Spleen (tissue), 7 donors: ENCODE measurements around the gene SULT1A2.
"Not testable (repeated sequence)": the region's sequence is repeated elsewhere in the genome, so short reads cannot be mapped to it uniquely, and the experiment has no call there.

Source experiments
- POLR2A ChIP-seq, 3 donors: fragments of 450-650 bp; IDR thresholded peaks; one replicate each; pipeline ENCODE4 v1.5.1; 2017; ENCODE audit warnings: antibody characterized with exemption in 3 of 3, mild to moderate bottlenecking in 1 of 3
- POLR2AphosphoS5 ChIP-seq, 3 donors: sonication (generic); formaldehyde crosslinking; IDR thresholded peaks; one replicate each; pipeline ENCODE4 v1.5.1; 2017; ENCODE audit warnings: antibody characterized with exemption in 3 of 3
- TF ChIP-seq, protein P1 (sequence below), 11 experiments: fragments of 200-600 bp in 7 of 11; fragments of 450-650 bp in 4 of 11; sonication (generic) in 4 of 11; IDR thresholded peaks in 8 of 11; conservative IDR thresholded peaks in 3 of 11; 1 replicate in 7 of 11; 2 replicates in 4 of 11; pipeline versions ENCODE4 v1.4.0 to v1.8.0; 2016 to 2021; ENCODE audit warnings: antibody characterized with exemption in 11 of 11, inconsistent platforms in 4 of 11, mild to moderate bottlenecking in 1 of 11
- donor health status: DM: no; HTN: no; CAD: no; lungs with moderate emphysema.
- donor health status: DM: no; HTN: no; CAD: no.
- donor health status: DM: no; HTN: no; CAD: no.

DNA sequence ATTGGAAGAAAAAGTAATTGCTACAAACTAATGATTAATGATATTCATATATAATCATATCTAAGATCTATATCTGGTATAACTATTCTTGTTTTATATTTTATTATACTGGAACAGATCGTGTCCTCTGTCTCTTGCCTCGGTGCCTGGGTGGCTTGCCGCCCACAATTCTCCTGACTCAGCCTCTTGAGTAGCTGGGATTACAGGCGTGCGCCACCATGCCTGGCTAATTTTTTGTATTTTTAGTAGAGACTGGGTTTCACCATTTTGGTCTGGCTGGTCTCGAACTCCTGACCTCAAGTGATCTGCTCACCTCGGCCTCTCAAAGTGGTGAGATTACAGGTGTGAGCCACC lies 19.4 kb upstream of the SULT1A2 start:
- TF ChIP-seq, protein P1, sequence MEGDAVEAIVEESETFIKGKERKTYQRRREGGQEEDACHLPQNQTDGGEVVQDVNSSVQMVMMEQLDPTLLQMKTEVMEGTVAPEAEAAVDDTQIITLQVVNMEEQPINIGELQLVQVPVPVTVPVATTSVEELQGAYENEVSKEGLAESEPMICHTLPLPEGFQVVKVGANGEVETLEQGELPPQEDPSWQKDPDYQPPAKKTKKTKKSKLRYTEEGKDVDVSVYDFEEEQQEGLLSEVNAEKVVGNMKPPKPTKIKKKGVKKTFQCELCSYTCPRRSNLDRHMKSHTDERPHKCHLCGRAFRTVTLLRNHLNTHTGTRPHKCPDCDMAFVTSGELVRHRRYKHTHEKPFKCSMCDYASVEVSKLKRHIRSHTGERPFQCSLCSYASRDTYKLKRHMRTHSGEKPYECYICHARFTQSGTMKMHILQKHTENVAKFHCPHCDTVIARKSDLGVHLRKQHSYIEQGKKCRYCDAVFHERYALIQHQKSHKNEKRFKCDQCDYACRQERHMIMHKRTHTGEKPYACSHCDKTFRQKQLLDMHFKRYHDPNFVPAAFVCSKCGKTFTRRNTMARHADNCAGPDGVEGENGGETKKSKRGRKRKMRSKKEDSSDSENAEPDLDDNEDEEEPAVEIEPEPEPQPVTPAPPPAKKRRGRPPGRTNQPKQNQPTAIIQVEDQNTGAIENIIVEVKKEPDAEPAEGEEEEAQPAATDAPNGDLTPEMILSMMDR (IDR thresholded peaks at IDR 0.05 in 8 of 11, conservative IDR thresholded peaks at IDR 0.05 in 3 of 11), result not testable (repeated sequence)
- not testable (repeated sequence) for TF ChIP-seq POLR2A, POLR2AphosphoS5 (IDR thresholded peaks at IDR 0.05)
